NOMO-1 treated with DMSO at 0.1 percent for 48 hours (cell line): ENCODE data around the gene FLCN.
"Not testable (repeated sequence)": the region's sequence is repeated elsewhere in the genome, so short reads cannot be mapped to it uniquely, and the experiment has no call there.

ENCODE experiments used
- DNase-seq: peaks from one replicate; lab custom pipeline; 2025; ENCODE audit not compliant: unreplicated experiment; lab: John Stamatoyannopoulos, UW

Gene FLCN, protein sequence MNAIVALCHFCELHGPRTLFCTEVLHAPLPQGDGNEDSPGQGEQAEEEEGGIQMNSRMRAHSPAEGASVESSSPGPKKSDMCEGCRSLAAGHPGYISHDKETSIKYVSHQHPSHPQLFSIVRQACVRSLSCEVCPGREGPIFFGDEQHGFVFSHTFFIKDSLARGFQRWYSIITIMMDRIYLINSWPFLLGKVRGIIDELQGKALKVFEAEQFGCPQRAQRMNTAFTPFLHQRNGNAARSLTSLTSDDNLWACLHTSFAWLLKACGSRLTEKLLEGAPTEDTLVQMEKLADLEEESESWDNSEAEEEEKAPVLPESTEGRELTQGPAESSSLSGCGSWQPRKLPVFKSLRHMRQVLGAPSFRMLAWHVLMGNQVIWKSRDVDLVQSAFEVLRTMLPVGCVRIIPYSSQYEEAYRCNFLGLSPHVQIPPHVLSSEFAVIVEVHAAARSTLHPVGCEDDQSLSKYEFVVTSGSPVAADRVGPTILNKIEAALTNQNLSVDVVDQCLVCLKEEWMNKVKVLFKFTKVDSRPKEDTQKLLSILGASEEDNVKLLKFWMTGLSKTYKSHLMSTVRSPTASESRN

DNA sequence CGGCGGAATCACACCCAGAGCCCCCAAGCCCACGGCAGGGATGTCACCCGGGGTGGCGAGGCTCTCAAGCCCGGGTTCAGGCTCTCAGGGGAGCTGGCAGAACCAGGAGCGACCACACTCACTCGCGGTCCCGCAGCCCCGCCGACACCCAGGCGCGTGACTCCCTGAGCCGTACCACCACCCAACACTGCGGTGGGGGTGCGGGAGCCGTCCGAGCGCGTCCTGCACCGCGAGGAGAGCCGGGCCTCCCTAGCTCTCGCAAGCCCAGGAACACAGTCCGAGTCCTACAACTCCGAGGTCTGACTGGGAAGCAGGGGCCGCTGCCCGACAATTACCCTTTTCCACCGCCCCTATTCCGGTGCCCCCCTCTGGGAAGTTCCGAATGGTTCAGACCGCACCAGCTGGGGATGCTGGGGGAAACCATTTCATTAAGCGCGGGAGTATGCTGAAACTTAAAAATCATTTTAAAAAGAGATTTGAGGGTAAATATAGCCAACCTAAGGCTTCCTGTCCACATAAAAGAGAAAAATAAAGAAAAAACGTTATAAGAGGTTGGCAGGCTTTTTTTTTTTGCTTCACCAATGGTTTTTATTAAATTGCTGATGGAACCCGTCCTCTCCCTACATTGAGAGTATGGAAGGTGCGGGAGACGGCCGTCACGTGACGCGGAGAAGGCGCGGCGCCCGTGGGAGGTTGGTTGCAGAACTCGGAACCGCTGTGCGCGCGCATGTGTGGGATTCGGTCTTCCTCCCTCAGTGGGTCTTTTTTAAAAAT, at the start of gene FLCN:
TSS of gene FLCN (minus strand) at position 143 of the 774 bp plus-strand sequence. CDS start 9,031 bp downstream, outside the sequence.
- DNase-seq: peak; percentile 87

DNA sequence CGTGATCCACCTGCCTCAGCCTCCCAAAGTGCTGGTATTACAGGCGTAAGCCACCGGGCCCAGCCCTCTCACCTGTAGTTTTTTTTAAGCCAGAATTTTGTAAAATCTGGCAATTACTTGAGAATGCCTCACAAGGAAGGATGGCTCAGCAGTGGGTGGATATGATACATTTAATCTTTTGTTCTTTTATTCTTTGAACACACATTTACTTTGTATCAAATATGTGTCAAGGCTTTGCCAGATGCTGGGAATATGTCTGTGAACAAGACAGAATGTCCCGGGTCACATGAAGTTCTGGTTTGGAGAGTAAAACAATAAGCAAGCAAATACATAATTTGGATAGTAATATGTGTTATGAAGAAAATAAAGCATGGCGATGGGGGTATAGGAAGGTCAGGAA, 49.0 kb upstream of the FLCN start:
- DNase-seq: no peak

DNA sequence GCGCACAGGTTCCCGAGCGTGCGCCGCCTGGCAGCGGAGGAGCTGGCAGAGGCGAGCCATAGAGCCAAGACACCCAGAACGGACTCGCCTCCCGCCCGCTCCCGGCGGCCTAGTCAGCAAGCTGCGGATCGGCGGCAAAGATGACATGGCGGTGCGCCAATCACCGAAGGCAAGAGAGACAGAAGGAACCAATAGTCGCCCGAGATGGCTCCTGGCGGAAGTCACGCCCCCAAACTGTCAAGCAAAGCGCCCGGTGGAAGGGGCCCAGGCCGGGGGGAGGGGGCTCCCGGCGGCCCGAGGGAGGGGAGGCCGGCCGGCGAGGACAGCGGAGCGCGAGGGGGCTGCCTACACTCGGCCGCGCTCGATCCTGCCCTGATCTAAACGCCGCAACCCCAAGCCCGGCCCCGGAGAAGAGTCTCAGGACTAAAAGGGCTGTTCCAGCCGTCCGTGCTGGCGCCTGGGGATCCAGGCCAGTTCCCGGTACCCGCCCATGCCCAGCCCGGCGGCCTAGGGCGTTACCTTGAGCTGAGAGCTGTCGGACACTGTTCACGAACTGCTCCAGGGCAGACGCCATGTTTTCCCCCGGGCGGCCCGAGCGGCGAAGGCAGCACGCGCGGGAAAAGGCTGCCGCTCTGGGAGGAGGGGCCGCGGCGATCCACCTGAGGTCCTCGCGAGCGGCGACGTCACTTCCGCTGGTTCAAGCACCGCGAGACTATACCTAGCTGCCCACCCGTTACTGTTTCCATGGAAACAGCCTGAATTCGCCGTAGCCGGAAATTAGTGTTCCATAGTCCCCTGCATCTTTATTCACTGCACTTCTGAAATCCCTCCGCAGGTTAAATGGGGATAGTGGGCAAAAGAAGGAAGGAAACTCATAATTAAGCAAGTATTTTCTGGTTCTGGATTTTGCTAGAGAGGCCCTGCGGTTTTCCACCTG, 43.9 kb upstream of the FLCN start, which contains the start of gene COPS3:
TSS of gene COPS3 (minus strand) at position 634 of the 937 bp plus-strand sequence. CDS start at position 574, 60 bp downstream.
- peak; percentile 96 for DNase-seq

DNA sequence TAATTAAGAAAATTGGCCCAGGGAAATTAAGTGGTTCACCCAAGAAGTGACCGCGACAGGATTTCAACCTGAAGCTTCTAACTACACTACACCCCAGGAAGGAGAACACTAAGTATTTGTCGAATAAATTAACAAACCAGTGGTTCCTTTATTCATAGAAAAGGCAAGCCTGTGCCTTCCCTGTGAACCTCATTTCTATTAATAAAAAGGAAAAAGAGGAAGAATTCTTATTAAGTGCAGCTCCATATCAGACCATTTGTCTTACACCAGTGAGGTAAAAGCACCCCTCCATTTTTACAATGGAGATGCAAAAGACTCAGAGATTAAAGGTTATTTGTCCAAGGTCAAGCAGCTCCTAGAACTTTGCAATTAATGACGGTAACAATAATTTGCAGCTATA, 42.3 kb upstream of the FLCN start:
- DNase-seq: peak; percentile 24

DNA sequence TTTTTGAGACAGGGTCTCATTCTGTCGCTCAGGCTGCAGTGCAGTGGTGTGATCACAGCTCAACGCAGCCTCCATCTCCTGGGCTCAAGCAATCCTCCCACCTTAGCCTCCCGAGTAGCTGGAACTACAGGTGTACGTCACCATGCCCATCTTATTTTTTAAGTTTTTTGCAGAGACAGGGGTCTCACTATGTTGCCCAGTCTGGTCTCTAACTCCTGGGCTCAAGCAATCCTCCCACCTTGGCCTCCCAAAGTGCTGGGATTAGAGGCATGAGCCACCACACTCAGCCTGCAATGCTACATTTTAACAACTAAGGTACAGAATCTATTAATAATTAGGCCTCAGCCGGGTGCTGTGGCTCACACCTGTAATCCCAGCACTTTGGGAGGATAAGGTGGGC, 40.5 kb upstream of the FLCN start:
- not testable (repeated sequence) for DNase-seq

DNA sequence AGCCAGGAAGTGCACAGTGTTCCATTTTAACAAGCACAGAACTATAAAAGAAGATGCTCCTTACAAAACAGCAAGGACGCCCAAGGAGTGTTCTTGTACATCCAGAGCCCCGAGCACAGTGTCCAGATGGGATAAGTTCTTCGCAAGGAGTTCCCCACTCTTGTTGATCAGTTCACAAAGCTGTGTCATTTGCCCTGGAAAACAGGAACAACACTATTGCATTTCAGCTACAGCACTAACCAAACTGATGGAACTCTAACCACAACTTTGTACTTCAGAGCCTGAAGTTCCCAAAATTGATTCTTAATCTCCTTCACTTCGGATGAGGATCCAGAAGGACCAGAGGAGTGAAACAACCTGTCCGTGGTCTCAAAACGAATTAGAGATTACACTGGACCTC, 39.0 kb upstream of the FLCN start:
- peak; percentile 72 for DNase-seq

DNA sequence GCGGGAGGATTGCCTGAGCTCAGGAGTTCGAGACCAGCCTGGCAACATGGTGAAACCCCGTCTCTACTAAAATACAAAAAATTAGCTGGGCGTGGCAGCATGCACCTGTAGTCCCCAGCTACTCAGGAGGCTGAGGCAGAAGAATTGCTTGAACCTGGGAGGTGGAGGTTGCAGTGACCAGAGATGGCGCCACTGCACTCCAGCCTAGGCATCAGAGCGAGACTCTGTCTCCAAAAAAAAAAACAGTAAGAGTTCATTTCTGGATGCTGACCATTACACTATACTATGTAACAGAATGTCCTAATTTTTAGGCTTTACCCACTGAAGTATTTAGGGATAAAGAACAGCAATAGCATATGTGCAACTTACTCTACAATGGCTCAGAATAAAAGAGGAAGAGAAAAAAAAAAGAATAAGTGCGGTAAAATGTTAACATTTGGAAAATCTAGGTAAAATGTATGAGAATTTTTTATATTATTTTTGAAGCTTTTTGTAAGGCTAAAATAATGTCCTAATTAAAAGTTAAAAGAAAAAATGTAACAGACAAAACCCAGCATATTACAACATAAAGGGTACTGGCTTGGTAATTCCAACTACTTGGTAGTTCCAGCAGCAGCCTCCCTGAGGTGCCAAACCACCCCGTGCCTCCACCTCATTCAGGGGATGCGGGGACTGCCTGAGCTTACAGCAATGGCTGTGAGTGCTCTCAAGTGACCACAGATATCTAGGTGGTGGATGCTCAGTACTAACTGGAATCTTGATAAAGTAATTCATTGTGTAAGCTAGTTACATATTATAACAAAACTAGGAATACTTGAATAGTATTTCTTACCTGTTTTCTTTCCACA, 33.2 kb upstream of the FLCN start:
- no peak for DNase-seq

DNA sequence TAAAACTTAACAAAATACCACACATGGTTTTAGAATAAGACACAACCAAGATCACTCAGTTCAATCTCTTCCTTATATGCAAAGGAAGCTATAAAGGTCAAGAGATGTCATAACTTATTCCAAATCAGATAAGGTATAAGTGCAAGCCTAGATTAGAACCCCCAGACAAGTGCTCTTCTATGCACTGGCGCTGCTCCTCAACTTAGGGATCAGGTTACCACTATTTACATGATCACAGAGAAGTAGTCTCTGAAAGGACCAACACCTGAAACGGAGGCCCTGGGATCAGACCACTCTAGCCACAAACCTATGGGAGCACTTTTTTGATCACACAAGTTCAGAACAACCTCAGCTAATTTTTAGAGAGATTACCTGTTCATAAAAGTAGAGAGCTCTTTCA, 27.5 kb upstream of the FLCN start:
- DNase-seq: no peak

DNA sequence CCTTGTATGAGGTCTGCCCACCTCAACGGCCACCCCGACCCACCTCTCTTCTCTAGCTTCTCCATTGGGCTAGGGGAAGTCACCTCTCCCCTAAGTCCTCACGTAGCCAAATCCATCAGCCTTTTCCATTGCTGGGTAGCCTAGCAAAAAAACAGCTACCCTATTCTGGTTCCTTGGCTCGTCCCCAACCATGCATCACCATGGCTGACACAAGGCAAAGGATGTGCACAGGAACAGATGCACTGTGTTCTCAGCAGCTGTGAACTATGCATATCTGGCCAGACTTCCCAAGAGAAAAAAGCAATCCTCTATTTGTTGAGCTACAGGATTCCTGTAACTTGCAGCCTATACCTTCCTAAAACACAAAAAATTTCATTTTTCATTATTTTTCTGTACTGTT, 22.0 kb upstream of the FLCN start:
- no peak for DNase-seq

DNA sequence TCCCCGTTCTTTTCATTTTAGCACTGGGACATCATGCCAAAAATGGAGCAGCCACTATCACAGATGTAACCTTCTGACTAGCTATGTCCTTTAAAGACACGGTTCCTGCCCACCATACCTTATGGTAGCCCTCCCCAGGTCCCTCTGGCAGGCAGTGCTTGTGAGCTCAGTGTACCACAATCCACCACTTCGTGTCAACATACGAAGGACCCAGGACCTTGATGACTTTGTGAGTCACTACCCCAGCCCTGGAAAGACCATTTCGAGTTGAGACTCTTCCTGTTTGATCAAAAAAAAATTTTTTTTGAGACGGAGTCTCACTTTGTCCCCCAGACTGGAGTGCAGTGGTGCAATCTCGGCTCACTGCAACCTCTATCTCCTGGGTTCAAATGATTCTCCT, 21.0 kb upstream of the FLCN start:
- no peak for DNase-seq

DNA sequence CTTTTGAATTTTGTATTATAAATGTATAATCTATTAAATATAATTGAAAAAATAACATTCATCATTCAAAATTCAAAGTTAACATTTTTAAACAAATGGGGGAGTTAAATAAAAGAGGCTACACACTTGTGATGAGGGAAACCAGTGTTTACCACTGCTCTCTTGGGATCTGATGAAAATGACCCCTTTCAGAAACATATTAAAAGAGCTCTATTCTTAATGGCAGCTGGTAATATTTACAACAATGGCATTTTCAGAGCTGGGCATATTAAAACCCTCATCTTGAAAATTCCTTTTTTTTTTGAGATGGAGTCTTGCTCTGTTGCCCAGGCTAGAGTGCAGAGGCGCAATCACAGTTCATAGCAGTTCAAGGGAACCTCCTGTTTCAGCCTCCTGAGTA, 19.3 kb upstream of the FLCN start:
- no peak for DNase-seq

DNA sequence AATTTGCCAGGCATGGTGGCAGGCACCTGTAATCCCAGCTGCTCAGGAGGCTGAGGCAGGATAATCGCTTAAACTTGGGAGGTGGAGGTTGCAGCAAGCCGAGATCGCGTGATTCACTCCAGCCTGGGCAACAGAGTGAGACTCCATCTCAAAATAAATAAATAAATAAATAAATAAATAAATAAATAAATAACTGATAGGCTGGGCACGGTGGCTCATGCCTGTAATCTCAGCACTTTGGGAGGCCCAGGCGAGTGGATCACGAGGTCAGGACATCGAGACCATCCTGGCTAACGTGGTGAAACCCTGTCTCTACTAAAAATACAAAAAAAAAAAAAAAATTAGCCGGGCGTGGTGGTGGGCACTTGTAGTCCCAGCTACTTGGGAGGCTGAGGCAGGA, 18.7 kb upstream of the FLCN start:
- not testable (repeated sequence) for DNase-seq

DNA sequence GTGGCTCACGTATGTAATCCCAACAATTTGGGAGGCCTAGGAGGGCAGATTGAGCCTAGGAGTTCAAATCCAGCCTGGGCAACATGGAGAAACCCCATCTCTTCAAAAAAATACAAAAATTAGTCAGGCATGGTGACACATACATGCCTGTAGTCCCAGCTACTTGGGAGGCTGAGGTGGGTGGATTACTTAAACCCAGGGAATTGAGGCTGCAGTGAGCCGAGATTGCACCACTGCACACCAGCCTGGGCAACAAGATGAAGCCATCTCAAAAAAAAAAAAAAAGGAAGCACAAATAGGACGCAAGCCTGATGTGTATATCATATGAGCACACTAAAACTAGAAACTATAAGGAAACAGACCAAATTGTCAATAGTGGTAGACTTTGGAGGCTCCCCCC, 17.1 kb upstream of the FLCN start:
- DNase-seq: no peak

DNA sequence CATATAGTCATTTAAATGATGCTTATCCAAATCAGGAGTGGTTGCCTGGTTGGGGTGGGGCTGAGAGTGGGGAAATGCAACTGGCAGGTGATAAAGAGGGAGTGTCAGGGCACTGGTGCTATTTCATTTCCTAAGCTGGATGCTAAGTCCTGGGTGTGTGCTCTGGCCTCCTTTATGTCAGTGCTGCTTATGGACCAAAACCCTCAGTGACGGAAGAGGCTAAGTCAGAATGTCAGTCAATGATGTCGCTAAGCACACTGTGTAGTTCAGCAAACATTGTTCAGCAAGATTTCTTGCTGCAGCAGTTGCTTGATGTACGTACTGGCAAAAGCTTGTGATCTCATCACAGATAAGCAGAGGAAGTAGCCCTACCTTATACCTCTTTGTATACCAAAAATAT, 16.4 kb upstream of the FLCN start:
- no peak for DNase-seq

DNA sequence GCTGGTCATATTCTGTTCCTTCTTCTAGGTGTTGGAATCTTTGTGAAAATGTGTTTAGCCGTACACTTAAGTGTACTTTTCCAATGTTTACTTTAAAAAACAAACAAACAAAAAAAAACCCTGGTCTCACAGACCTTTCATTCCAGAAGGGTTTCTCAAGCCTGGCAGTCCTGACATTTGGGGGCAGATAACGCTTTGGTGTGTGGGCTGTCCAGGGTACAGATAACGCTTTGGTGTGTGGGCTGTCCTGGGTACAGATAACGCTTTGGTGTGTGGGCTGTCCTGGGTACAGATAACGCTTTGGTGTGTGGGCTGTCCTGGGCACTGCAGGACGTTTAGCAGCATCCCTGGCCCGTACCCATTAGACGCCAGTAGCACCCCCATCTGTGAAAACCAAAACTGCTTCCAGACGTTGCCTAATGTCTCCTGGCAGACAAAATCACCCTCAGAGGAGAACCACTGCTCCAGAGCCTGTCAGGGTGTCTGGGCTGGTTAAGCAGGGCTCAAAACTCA, 15.2 kb upstream of the FLCN start:
- no peak for DNase-seq

DNA sequence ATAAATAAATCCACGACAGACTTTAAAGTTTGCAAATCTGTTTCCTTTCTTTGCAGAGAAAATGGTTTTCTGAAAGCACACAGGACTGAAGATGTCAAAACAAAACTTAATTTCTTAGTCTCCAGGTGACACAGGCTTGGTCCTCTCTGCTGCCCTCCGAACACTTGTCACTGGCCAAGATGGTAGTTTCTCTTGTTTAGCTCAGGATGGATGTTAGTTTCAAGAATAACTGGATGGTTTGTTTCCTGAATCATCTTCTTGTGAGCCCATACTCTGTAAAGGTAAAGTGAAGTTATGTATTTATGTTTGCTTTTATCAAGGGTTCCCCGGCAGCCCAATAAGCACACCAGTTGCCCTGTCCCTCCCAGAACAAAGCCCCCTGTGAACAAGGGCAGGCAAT, 9.9 kb upstream of the FLCN start:
- no peak for DNase-seq

DNA sequence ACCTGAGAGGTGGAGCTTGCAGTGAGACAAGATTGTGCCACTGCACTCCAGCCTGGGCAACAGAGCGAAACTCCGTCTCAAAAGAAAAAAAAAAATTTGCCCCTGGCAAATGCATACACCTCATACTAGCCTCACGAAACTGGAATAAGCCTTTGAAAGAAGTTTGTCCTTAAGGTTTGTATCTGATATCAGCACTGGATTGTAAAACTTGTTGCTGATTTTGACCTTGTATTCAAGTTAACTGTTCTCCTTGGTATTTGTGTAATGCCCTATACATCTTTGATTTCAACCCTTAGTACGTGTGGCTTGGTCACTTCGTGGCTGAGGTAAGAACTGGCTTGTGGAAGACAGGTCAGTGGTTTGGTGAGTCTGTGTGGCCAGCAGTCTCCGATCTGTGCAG, 6.2 kb upstream of the FLCN start:
- DNase-seq: no peak

DNA sequence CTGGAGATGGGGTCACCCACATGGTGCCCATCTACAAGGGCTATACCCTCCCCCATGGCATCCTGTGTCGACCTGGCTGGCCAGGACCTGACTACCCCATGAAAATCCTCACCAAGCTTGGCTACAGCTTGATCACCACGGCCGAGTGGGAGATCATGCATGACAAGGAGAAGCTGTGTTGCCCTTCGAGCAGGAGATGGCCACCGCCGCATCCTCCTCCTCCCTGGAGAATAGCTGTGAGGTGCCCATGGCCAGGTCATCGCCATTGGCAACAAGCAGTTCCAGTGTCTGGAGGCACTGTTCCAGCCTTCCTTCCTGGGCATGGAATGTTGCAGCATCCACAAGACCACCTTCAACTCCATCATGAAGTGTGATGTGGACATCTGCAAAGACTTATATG, 5.3 kb upstream of the FLCN start:
- DNase-seq: no peak

DNA sequence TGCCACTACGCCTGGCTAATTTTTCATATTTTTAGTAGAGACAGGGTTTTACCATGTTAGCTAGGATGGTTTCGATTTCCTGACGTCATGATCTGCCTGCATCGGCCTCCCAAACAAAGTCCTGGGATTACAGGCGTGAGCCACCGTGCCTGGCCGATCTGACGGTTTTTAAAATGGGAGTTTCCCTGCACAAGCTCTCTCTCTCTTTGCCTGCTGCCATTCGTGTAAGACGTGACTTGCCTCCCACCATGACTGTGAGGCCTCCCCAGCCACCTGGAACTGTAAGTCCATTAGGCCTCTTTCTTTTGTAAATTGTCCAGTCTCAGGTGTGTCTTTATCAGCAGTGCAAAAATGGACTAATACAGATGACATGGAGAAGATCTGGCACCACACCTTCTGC, 4.7 kb upstream of the FLCN start:
- DNase-seq: no peak

DNA sequence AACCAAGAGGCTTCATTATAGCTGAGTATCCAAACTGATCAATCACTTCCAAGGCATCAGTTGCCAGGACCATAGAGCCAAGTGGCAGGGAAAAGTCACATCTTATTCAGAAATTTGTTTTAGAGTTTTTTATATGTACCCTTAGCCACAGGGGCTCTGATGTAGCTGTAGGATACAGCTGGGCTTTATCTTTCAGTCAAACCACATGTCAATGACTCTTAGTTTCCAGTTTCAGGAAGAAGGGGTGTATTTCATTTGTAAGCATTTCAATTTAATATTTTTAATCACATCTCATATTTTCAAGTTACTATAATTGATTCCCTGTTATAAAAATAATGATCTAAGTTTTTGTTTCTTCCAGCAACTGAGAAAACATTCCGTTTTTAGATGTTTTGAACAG, 2.9 kb upstream of the FLCN start:
- DNase-seq: no peak
